Liver (tissue), 3 donors: ENCODE data around the gene MAMDC4.
A peak's percentile ranks its signal among the peaks of the same experiment; 100 is the strongest.

ENCODE experiments used
- CTCF ChIP-seq: fragments of 150-350 bp; IDR thresholded peaks from 2 replicates; pipeline ENCODE4 v1.5.1; 2017; ENCODE audit warnings: improper control_type of control experiment, low read depth, low read length; ENCODE audit not compliant: missing input control
- GABPA ChIP-seq, 2 donors: IDR thresholded peaks in 1 of 2; conservative IDR thresholded peaks in 1 of 2; 2 replicates each; pipeline ENCODE4 v1.6.1; 2016; ENCODE audit warnings: antibody characterized with exemption in 2 of 2, mild to moderate bottlenecking in 1 of 2, moderate library complexity in 1 of 2
- MAX ChIP-seq: IDR thresholded peaks from 2 replicates; pipeline ENCODE4 v1.6.1; 2016; ENCODE audit warnings: antibody characterized with exemption
- RAD21 ChIP-seq, 2 donors: IDR thresholded peaks; 2 replicates each; pipeline ENCODE4 v1.6.1; 2016; ENCODE audit warnings: antibody characterized with exemption in 2 of 2, mild to moderate bottlenecking in 2 of 2
- donor health status: healthy.
- donor health status: healthy.

GRCh38 chr9:136851941-136852663 lies at the start of gene MAMDC4:
- TF ChIP-seq RAD21 (IDR thresholded peaks at IDR 0.05) = peak; percentile 41 to 53
- TF ChIP-seq CTCF = no peak
- no peak for TF ChIP-seq MAX
- no peak for TF ChIP-seq GABPA (IDR thresholded peaks at IDR 0.05 in 1 of 2, conservative IDR thresholded peaks at IDR 0.05 in 1 of 2)
